HepG2 (cell line): ENCODE data around the gene DOK4. TPM values are rescaled to one million over a fixed set of nuclear protein-coding genes. Genes with fewer than 3 reads are reported as not detected.

ENCODE experiments used
- AHR ChIP-seq: IDR thresholded peaks from 2 replicates; pipeline ENCODE4 v1.6.1; 2018; ENCODE audit warnings: missing genetic modification reagents, missing compliant biosample characterization
- FOXA1 ChIP-seq, 2 experiments: fragments of 450-650 bp in 1 of 2; sonication (generic) in 1 of 2; formaldehyde crosslinking in 1 of 2; IDR thresholded peaks; 2 replicates each; pipeline versions ENCODE4 v1.4.0 to v1.6.1; 2016 to 2020; ENCODE audit warnings: missing genetic modification reagents in 1 of 2
- HNRNPK ChIP-seq: fragments of 200-400 bp; formaldehyde crosslinking; IDR thresholded peaks from 2 replicates; pipeline ENCODE4 v1.6.1; 2018; ENCODE audit warnings: low read length, low read depth, moderate library complexity, mild to moderate bottlenecking; ENCODE audit not compliant: poor library complexity, severe bottlenecking
- MAFF ChIP-seq: IDR thresholded peaks from 2 replicates; pipeline ENCODE4 v1.6.1; 2011; ENCODE audit warnings: low read depth, low read length, improper control_type of control experiment
- PCBP1 ChIP-seq: fragments of 200-400 bp; formaldehyde crosslinking; IDR thresholded peaks from 2 replicates; pipeline ENCODE4 v1.6.1; 2017; ENCODE audit warnings: mild to moderate bottlenecking, low read depth, low read length, borderline replicate concordance
- SOX13 ChIP-seq, 3 experiments: fragments of 450-650 bp in 1 of 3; sonication (generic) in 1 of 3; formaldehyde crosslinking in 1 of 3; IDR thresholded peaks in 2 of 3; conservative IDR thresholded peaks in 1 of 3; 2 replicates each; pipeline versions ENCODE4 v1.5.0 to v1.6.1; 2016 to 2020; ENCODE audit warnings: antibody characterized with exemption in 1 of 3, mild to moderate bottlenecking in 1 of 3, missing compliant biosample characterization in 1 of 3, missing genetic modification reagents in 1 of 3, moderate library complexity in 1 of 3
- ZBTB42 ChIP-seq: sonication (generic); formaldehyde crosslinking; IDR thresholded peaks from 2 replicates; pipeline ENCODE4 v1.5.0; 2020; ENCODE audit warnings: mild to moderate bottlenecking, missing genetic modification reagents
- ZNF121 ChIP-seq: sonication (generic); formaldehyde crosslinking; IDR thresholded peaks from 2 replicates; pipeline ENCODE4 v1.5.0; 2020; ENCODE audit warnings: mild to moderate bottlenecking, missing genetic modification reagents
- ZNF572 ChIP-seq: sonication (generic); formaldehyde crosslinking; IDR thresholded peaks from 2 replicates; pipeline ENCODE4 v1.5.1; 2020; ENCODE audit warnings: mild to moderate bottlenecking, missing genetic modification reagents
- ZNF589 ChIP-seq: sonication (generic); formaldehyde crosslinking; conservative IDR thresholded peaks from 2 replicates; pipeline ENCODE4 v1.8.0; 2022; ENCODE audit warnings: mild to moderate bottlenecking, moderate library complexity, missing genetic modification reagents
- ZNF749 ChIP-seq: sonication (generic); formaldehyde crosslinking; IDR thresholded peaks from 2 replicates; pipeline ENCODE4 v1.8.0; 2022; ENCODE audit warnings: mild to moderate bottlenecking, missing genetic modification reagents, moderate library complexity, borderline replicate concordance
- ZNF780A ChIP-seq: sonication (generic); formaldehyde crosslinking; IDR thresholded peaks from 2 replicates; pipeline ENCODE4 v1.8.0; 2022; ENCODE audit warnings: mild to moderate bottlenecking, missing genetic modification reagents, moderate library complexity
- polyA plus RNA-seq, 8 experiments: library from polyadenylated mRNA; depleted of rRNA in 3 of 8; stranded (reverse) in 7 of 8; unstranded in 1 of 8; fragments of >200 nt; fragmentation: Illumina TruSeq in 4 of 8; extraction: Trizol in 4 of 8; gene quantifications; 2 replicates each; pipeline versions ENCODE4 v1.2.1 to v1.2.3, GENCODE V29; 2011 to 2016; ENCODE audit warnings: low read depth in 4 of 8, missing spikeins in 1 of 8, mixed read lengths in 1 of 8; ENCODE audit not compliant: insufficient read depth in 1 of 8
- total RNA-seq, 5 experiments: library from RNA; depleted of rRNA; stranded (reverse); fragments of >200 nt; fragmentation: Illumina TruSeq; extraction: Trizol; gene quantifications; 2 replicates each; pipeline ENCODE4 v1.2.3, GENCODE V29; 2016; ENCODE audit warnings: low read depth in 1 of 5
- TF ChIP-seq, protein P1 (sequence below): sonication (generic); formaldehyde crosslinking; IDR thresholded peaks from 2 replicates; pipeline ENCODE4 v1.4.0; 2020; ENCODE audit warnings: missing genetic modification reagents
- TF ChIP-seq, protein P2 (sequence below): sonication (generic); formaldehyde crosslinking; IDR thresholded peaks from 2 replicates; pipeline ENCODE4 v1.4.0; 2020; ENCODE audit warnings: mild to moderate bottlenecking, missing genetic modification reagents
- TF ChIP-seq, protein P3 (sequence below): sonication (generic); formaldehyde crosslinking; IDR thresholded peaks from 2 replicates; pipeline ENCODE4 v1.4.0; 2020; ENCODE audit warnings: mild to moderate bottlenecking, low read depth, missing genetic modification reagents
- TF ChIP-seq, protein P4 (sequence below): sonication (generic); formaldehyde crosslinking; IDR thresholded peaks from 2 replicates; pipeline ENCODE4 v1.4.0; 2020; ENCODE audit warnings: mild to moderate bottlenecking, missing genetic modification reagents, borderline replicate concordance
- TF ChIP-seq, protein P5 (sequence below): sonication (generic); formaldehyde crosslinking; IDR thresholded peaks from 2 replicates; pipeline ENCODE4 v1.4.0; 2020; ENCODE audit warnings: mild to moderate bottlenecking, missing genetic modification reagents

DOK4 gene
- total and polyA plus RNA-seq, 2 of the 13 experiments (the other 11 are each of a cell fraction or from before 2014, with no cell fraction given) = 52.7 to 70.0 TPM

DNA sequence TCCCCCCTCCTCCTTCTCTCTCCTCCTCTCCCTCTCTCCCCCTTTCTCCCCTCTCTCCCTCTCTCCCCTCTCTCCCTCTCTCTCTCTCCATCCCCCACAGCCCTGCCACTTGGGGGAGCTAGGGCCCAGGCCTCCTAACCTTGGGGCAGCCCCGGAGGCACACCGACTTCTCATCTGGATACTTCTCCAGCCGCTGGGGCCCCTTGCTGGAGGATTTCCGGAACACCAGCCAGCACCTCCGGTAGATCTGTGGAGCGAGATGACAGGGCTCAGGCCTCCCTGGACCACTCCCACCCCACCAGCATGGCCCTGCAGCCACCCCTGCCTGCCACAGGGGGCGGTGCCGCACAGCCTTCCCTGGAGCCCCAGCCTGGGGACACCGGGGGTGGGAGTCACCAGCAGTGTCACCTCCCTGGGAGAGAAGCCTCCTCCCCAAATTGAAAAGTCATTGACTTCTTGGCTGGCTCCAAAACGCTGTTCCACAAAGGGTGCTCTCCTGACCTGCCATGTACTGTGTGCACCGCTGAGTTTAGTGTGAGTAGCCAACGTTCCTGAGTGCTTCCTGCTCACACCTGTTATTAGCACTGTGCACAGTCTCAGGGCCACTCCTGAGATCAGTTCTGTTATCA, 10.5 kb downstream of the DOK4 start (continued):
- TF ChIP-seq HNRNPK = peak; percentile 95
- TF ChIP-seq AHR (CRISPR knock-in tag) = no peak
- TF ChIP-seq ZBTB42 (CRISPR knock-in tag) = no peak
- 0 out of 2 replicates have a peak, but pooled peaks have one; percentile 85 for TF ChIP-seq PCBP1
- TF ChIP-seq ZNF572 (CRISPR knock-in tag) = no peak
- TF ChIP-seq SOX13 (IDR thresholded peaks at IDR 0.05) = no peak
- 0 out of 4 replicates have a peak, but pooled peaks of 1 of the 2 experiments have one; percentile 11 for TF ChIP-seq SOX13 (CRISPR knock-in tag; conservative IDR thresholded peaks at IDR 0.05 in 1 of 2, IDR thresholded peaks at IDR 0.05 in 1 of 2)
- TF ChIP-seq, protein P1, sequence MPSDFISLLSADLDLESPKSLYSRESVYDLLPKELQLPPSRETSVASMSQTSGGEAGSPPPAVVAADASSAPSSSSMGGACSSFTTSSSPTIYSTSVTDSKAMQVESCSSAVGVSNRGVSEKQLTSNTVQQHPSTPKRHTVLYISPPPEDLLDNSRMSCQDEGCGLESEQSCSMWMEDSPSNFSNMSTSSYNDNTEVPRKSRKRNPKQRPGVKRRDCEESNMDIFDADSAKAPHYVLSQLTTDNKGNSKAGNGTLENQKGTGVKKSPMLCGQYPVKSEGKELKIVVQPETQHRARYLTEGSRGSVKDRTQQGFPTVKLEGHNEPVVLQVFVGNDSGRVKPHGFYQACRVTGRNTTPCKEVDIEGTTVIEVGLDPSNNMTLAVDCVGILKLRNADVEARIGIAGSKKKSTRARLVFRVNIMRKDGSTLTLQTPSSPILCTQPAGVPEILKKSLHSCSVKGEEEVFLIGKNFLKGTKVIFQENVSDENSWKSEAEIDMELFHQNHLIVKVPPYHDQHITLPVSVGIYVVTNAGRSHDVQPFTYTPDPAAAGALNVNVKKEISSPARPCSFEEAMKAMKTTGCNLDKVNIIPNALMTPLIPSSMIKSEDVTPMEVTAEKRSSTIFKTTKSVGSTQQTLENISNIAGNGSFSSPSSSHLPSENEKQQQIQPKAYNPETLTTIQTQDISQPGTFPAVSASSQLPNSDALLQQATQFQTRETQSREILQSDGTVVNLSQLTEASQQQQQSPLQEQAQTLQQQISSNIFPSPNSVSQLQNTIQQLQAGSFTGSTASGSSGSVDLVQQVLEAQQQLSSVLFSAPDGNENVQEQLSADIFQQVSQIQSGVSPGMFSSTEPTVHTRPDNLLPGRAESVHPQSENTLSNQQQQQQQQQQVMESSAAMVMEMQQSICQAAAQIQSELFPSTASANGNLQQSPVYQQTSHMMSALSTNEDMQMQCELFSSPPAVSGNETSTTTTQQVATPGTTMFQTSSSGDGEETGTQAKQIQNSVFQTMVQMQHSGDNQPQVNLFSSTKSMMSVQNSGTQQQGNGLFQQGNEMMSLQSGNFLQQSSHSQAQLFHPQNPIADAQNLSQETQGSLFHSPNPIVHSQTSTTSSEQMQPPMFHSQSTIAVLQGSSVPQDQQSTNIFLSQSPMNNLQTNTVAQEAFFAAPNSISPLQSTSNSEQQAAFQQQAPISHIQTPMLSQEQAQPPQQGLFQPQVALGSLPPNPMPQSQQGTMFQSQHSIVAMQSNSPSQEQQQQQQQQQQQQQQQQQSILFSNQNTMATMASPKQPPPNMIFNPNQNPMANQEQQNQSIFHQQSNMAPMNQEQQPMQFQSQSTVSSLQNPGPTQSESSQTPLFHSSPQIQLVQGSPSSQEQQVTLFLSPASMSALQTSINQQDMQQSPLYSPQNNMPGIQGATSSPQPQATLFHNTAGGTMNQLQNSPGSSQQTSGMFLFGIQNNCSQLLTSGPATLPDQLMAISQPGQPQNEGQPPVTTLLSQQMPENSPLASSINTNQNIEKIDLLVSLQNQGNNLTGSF (CRISPR knock-in tag) = no peak
- TF ChIP-seq FOXA1 (IDR thresholded peaks at IDR 0.05) = no peak
- no peak for TF ChIP-seq FOXA1 (CRISPR knock-in tag; IDR thresholded peaks at IDR 0.05)
- TF ChIP-seq ZNF780A (CRISPR knock-in tag) = no peak
- TF ChIP-seq ZNF589 = no peak
- TF ChIP-seq, protein P2, sequence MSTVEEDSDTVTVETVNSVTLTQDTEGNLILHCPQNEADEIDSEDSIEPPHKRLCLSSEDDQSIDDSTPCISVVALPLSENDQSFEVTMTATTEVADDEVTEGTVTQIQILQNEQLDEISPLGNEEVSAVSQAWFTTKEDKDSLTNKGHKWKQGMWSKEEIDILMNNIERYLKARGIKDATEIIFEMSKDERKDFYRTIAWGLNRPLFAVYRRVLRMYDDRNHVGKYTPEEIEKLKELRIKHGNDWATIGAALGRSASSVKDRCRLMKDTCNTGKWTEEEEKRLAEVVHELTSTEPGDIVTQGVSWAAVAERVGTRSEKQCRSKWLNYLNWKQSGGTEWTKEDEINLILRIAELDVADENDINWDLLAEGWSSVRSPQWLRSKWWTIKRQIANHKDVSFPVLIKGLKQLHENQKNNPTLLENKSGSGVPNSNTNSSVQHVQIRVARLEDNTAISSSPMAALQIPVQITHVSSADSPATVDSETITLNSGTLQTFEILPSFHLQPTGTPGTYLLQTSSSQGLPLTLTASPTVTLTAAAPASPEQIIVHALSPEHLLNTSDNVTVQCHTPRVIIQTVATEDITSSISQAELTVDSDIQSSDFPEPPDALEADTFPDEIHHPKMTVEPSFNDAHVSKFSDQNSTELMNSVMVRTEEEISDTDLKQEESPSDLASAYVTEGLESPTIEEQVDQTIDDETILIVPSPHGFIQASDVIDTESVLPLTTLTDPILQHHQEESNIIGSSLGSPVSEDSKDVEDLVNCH (CRISPR knock-in tag) = no peak
- TF ChIP-seq, protein P3, sequence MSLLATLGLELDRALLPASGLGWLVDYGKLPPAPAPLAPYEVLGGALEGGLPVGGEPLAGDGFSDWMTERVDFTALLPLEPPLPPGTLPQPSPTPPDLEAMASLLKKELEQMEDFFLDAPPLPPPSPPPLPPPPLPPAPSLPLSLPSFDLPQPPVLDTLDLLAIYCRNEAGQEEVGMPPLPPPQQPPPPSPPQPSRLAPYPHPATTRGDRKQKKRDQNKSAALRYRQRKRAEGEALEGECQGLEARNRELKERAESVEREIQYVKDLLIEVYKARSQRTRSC (CRISPR knock-in tag) = no peak
- TF ChIP-seq MAFF = no peak
- no peak for TF ChIP-seq ZNF749 (CRISPR knock-in tag)
- TF ChIP-seq ZNF121 (CRISPR knock-in tag) = no peak
- TF ChIP-seq, protein P4, sequence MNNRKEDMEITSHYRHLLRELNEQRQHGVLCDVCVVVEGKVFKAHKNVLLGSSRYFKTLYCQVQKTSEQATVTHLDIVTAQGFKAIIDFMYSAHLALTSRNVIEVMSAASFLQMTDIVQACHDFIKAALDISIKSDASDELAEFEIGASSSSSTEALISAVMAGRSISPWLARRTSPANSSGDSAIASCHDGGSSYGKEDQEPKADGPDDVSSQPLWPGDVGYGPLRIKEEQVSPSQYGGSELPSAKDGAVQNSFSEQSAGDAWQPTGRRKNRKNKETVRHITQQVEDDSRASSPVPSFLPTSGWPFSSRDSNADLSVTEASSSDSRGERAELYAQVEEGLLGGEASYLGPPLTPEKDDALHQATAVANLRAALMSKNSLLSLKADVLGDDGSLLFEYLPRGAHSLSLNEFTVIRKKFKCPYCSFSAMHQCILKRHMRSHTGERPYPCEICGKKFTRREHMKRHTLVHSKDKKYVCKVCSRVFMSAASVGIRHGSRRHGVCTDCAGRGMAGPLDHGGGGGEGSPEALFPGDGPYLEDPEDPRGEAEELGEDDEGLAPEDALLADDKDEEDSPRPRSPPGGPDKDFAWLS (CRISPR knock-in tag) = no peak
- TF ChIP-seq, protein P5, sequence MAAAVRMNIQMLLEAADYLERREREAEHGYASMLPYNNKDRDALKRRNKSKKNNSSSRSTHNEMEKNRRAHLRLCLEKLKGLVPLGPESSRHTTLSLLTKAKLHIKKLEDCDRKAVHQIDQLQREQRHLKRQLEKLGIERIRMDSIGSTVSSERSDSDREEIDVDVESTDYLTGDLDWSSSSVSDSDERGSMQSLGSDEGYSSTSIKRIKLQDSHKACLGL = 0 out of 2 replicates have a peak, but pooled peaks have one; percentile 7
